ENCODE data around the gene PLEKHG5. TPM values are rescaled to one million over a fixed set of nuclear protein-coding genes. Genes with fewer than 3 reads are reported as not detected.

PLEKHG5 gene
- total and polyA plus RNA-seq, 10 of the 15 experiments (the other 5 are each of a cell fraction or from before 2014, with no cell fraction given): 0.04 to 1.1 (median 0.18) TPM; not detected in 1

GRCh38 chr1:6489799-6490180 lies 1.7 kb downstream of the PLEKHG5 start (continued):
- no peak for TF ChIP-seq MEF2A (IDR thresholded peaks at IDR 0.05; ENCODE audit: insufficient read depth, low read depth, low read length)
- TF ChIP-seq CEBPB (IDR thresholded peaks at IDR 0.05; ENCODE audit: borderline replicate concordance in 1 of 2, low read depth in 2 of 2, low read length in 2 of 2): no peak
- TF ChIP-seq SMARCA5 (IDR thresholded peaks at IDR 0.05): peak; percentile 66; the same call in 1 of the 2 replicates
- TF ChIP-seq EP300 (IDR thresholded peaks at IDR 0.05; ENCODE audit: borderline replicate concordance in 1 of 2, control insufficient read depth in 1 of 2, low read depth in 2 of 2, low read length in 2 of 2): no peak
- TF ChIP-seq ZZZ3 (IDR thresholded peaks at IDR 0.05; ENCODE audit: control insufficient read depth, insufficient read length, low read depth): no peak
- TF ChIP-seq YY1 (IDR thresholded peaks at IDR 0.05; ENCODE audit: low read depth, low read length): peak; percentile 61; the same call in 1 of the 2 replicates
- no peak for TF ChIP-seq HDGF (IDR thresholded peaks at IDR 0.05)
- no peak for TF ChIP-seq BCL11A (IDR thresholded peaks at IDR 0.05; ENCODE audit: low read depth, low read length)
- peak; percentile 34; the same call in 1 of the 2 replicates for TF ChIP-seq NBN (IDR thresholded peaks at IDR 0.05)
- no peak for TF ChIP-seq CHD1 (IDR thresholded peaks at IDR 0.05; ENCODE audit: low read depth, low read length)
- TF ChIP-seq DPF2 (IDR thresholded peaks at IDR 0.05): no peak

GRCh38 chr1:6489383-6489765 lies 2.1 kb downstream of the PLEKHG5 start:
- POLR2A ChIA-PET: no interaction called here
- Histone ChIP-seq H3K79me2 (ENCODE audit: control insufficient read depth, insufficient read depth, low read length) (no peaks in the 10 kb centered on the region), H3K9me3 (replicated peaks; ENCODE audit: control insufficient read depth, insufficient read depth, low read length) (no peaks in the 10 kb centered on the region), H3K4me3 (no peak overlapping the region), H4K20me1 (ENCODE audit: control insufficient read depth, insufficient read depth) (peaks cover 2% of the 10 kb centered on the region; the same call in 1 of the 2 replicates), H3K4me1 (ENCODE audit: control insufficient read depth, insufficient read depth, low read length) (no peaks in the 10 kb centered on the region), H3K36me3 (ENCODE audit: control insufficient read depth in 2 of 2, insufficient read depth in 2 of 2, low read length in 1 of 2) (no peaks in the 10 kb centered on the region), H3K27ac (ENCODE audit: control insufficient read depth, insufficient read depth) (no peak overlapping the region), H3K4me2 (ENCODE audit: control insufficient read depth, insufficient read depth) (no peak overlapping the region), H3K27me3 (replicated peaks in 1 of 2; ENCODE audit: control insufficient read depth in 2 of 2, insufficient read depth in 2 of 2, low read length in 1 of 2) (peaks cover 0 to 3% of the 10 kb centered on the region in 2 experiments; a peak in 3 of 4 replicates), H3K9ac (ENCODE audit: control insufficient read depth, insufficient read depth, low read length) (no peak overlapping the region), H2AFZ (ENCODE audit: control insufficient read depth, low read depth, low read length) (no peak overlapping the region)
- RAD21 ChIA-PET (ENCODE audit: unreplicated experiment): interaction anchor here (1.4 kb wide), 1 partner anchor 95 kb away, joined by 3 read pairs; no protein-coding TSS in a partner anchor
- DNase-seq (ENCODE audit: low read depth, low spot score) (no peak), ATAC-seq (no peak), FAIRE-seq (no peak)
- CTCF ChIA-PET: interaction anchor here (0.9 to 4.9 kb wide), 12 partner anchors 10 to 157 kb away, joined by 3 to 25 read pairs (median 6); partner anchors contain the start of gene ZBTB48
- TF ChIP-seq ZNF622 (IDR thresholded peaks at IDR 0.05) (no peak), JUNB (IDR thresholded peaks at IDR 0.05) (no peak), FOXM1 (IDR thresholded peaks at IDR 0.05; ENCODE audit: low read depth, low read length) (no peak), MYC (IDR thresholded peaks at IDR 0.05; ENCODE audit: insufficient read depth, insufficient read length, insufficient replicate concordance, low read length, severe bottlenecking) (no peak), IRF4 (IDR thresholded peaks at IDR 0.05; ENCODE audit: low read depth, low read length) (no peak)
- TF ChIP-seq, protein P1, sequence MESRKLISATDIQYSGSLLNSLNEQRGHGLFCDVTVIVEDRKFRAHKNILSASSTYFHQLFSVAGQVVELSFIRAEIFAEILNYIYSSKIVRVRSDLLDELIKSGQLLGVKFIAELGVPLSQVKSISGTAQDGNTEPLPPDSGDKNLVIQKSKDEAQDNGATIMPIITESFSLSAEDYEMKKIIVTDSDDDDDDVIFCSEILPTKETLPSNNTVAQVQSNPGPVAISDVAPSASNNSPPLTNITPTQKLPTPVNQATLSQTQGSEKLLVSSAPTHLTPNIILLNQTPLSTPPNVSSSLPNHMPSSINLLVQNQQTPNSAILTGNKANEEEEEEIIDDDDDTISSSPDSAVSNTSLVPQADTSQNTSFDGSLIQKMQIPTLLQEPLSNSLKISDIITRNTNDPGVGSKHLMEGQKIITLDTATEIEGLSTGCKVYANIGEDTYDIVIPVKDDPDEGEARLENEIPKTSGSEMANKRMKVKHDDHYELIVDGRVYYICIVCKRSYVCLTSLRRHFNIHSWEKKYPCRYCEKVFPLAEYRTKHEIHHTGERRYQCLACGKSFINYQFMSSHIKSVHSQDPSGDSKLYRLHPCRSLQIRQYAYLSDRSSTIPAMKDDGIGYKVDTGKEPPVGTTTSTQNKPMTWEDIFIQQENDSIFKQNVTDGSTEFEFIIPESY (IDR thresholded peaks at IDR 0.05): no peak
- SMC1A ChIA-PET (ENCODE audit: uncharacterized antibody, unreplicated experiment): interaction anchor here (0.6 kb wide), 1 partner anchor 155 kb away, joined by 3 read pairs; no protein-coding TSS in a partner anchor
- in situ Hi-C loops (cut with MboI): loop anchor here (25.0 kb wide), 1 partner anchor 723 kb away; no protein-coding TSS in a partner anchor
- no TSS peak for BruUV-seq (replicated peaks)
- 30% methylated on average over 9 of the region's 9 CpGs for WGBS (ENCODE audit: insufficient coverage, insufficient replicate concordance, low lambda C conversion rate, missing lambda C conversion rate)
- intact Hi-C loops (cut with micrococcal nuclease; ENCODE audit: unreplicated experiment): no loop called here

All from GM12878 (cell line).